H9 (cell line): ENCODE measurements around the gene CD151. TPM values are rescaled to one million over a fixed set of nuclear protein-coding genes. Genes with fewer than 3 reads are reported as not detected.

ENCODE experiments used
- DNase-seq: peaks from one replicate; pipeline ENCODE4 v3.0.0-alpha.2; 2017
- H2AFZ ChIP-seq: one replicate; pipeline ENCODE4 v1.6.1; 2013; ENCODE audit warnings: mild to moderate bottlenecking, low read length, control low read depth, moderate library complexity
- H2AK5ac ChIP-seq: 2 replicates; pipeline ENCODE4 v1.6.1; 2013; ENCODE audit warnings: low read length, control low read depth, mixed read lengths; ENCODE audit not compliant: insufficient read length
- H2BK120ac ChIP-seq: one replicate; pipeline ENCODE4 v1.6.1; 2013; ENCODE audit warnings: low read depth, mild to moderate bottlenecking, low read length, control low read depth, inconsistent platforms; ENCODE audit not compliant: poor library complexity, severe bottlenecking
- H2BK12ac ChIP-seq: 2 replicates; pipeline ENCODE4 v1.6.1; 2013; ENCODE audit warnings: low read length, control low read depth, mixed read lengths, low read depth; ENCODE audit not compliant: insufficient read length
- H2BK15ac ChIP-seq: 2 replicates; pipeline ENCODE4 v1.6.1; 2013; ENCODE audit warnings: low read depth, low read length, control low read depth
- H2BK20ac ChIP-seq: one replicate; pipeline ENCODE4 v1.6.1; 2013; ENCODE audit warnings: low read depth, mild to moderate bottlenecking, low read length, control low read depth, inconsistent platforms; ENCODE audit not compliant: poor library complexity, severe bottlenecking
- H2BK5ac ChIP-seq: 2 replicates; pipeline ENCODE4 v1.6.1; 2013; ENCODE audit warnings: low read length, control low read depth, mixed read lengths; ENCODE audit not compliant: insufficient read length
- H3K14ac ChIP-seq: 2 replicates; pipeline ENCODE4 v1.6.1; 2013; ENCODE audit warnings: low read length, control low read depth; ENCODE audit not compliant: insufficient read depth
- H3K18ac ChIP-seq: 2 replicates; pipeline ENCODE4 v1.6.1; 2013; ENCODE audit warnings: low read depth, mild to moderate bottlenecking, mixed read lengths, low read length, control low read depth; ENCODE audit not compliant: insufficient read length
- H3K23ac ChIP-seq: 2 replicates; pipeline ENCODE4 v1.6.1; 2013; ENCODE audit warnings: low read length, control low read depth, mixed read lengths, low read depth; ENCODE audit not compliant: insufficient read length
- H3K23me2 ChIP-seq: 2 replicates; pipeline ENCODE4 v1.6.1; 2013; ENCODE audit warnings: low read depth, mild to moderate bottlenecking, mixed read lengths, low read length, control low read depth; ENCODE audit not compliant: insufficient read length, poor library complexity, severe bottlenecking
- H3K27ac ChIP-seq: 2 replicates; pipeline ENCODE4 v1.5.1; 2013; ENCODE audit warnings: low read length, control low read depth, mixed read lengths, low read depth; ENCODE audit not compliant: insufficient read length
- H3K27me3 ChIP-seq: 2 replicates; pipeline ENCODE4 v1.6.1; 2013; ENCODE audit warnings: low read length, control low read depth, inconsistent platforms; ENCODE audit not compliant: insufficient read depth
- H3K4ac ChIP-seq: 2 replicates; pipeline ENCODE4 v1.6.1; 2013; ENCODE audit warnings: low read depth, mild to moderate bottlenecking, control low read depth, inconsistent platforms, low read length, moderate library complexity
- H3K4me1 ChIP-seq: 2 replicates; pipeline ENCODE4 v1.6.1; 2013; ENCODE audit warnings: low read length, control low read depth, inconsistent platforms; ENCODE audit not compliant: insufficient read depth
- H3K4me2 ChIP-seq: 2 replicates; pipeline ENCODE4 v1.6.1; 2013; ENCODE audit warnings: low read length, control low read depth, mixed read lengths; ENCODE audit not compliant: insufficient read length, insufficient read depth
- H3K56ac ChIP-seq: 2 replicates; pipeline ENCODE4 v1.6.1; 2013; ENCODE audit warnings: low read depth, mild to moderate bottlenecking, mixed read lengths, low read length, control low read depth; ENCODE audit not compliant: insufficient read length
- H3K79me1 ChIP-seq: 2 replicates; pipeline ENCODE4 v1.6.1; 2013; ENCODE audit warnings: low read depth, mild to moderate bottlenecking, moderate library complexity, low read length, control low read depth, inconsistent platforms; ENCODE audit not compliant: insufficient read depth, poor library complexity, severe bottlenecking
- H3K79me2 ChIP-seq: 2 replicates; pipeline ENCODE4 v1.6.1; 2013; ENCODE audit warnings: low read length, control low read depth, inconsistent platforms; ENCODE audit not compliant: insufficient read depth
- H3K9ac ChIP-seq: 2 replicates; pipeline ENCODE4 v1.6.1; 2013; ENCODE audit warnings: low read length, control low read depth, mixed read lengths; ENCODE audit not compliant: insufficient read length; ENCODE audit errors: extremely low read depth
- H3K9me3 ChIP-seq: one replicate; pipeline ENCODE4 v1.6.1; 2013; ENCODE audit warnings: low read depth, low read length, inconsistent platforms; ENCODE audit not compliant: control insufficient read depth
- H3T11ph ChIP-seq: one replicate; pipeline ENCODE4 v1.6.1; 2013; ENCODE audit warnings: mild to moderate bottlenecking, low read length, control low read depth, inconsistent platforms
- H4K20me1 ChIP-seq: one replicate; pipeline ENCODE4 v1.6.1; 2013; ENCODE audit not compliant: control insufficient read depth, insufficient read length, insufficient read depth
- H4K5ac ChIP-seq: 2 replicates; pipeline ENCODE4 v1.6.1; 2013; ENCODE audit warnings: low read depth, mild to moderate bottlenecking, mixed read lengths, low read length, control low read depth; ENCODE audit not compliant: insufficient read length
- H4K8ac ChIP-seq: replicated peaks from 2 replicates; pipeline ENCODE4 v1.6.1; 2013; ENCODE audit warnings: low read length, control low read depth, mixed read lengths, low read depth; ENCODE audit not compliant: insufficient read length
- H4K91ac ChIP-seq: 2 replicates; pipeline ENCODE4 v1.6.1; 2013; ENCODE audit warnings: low read depth, mild to moderate bottlenecking, moderate library complexity, mixed read lengths, low read length, control low read depth; ENCODE audit not compliant: insufficient read length
- H3K27ac Mint-ChIP-seq, 3 experiments: 2 replicates in 2 of 3; 3 replicates in 1 of 3; pipeline ENCODE4 v1.8.0; 2020 to 2021; ENCODE audit warnings: mixed read lengths in 3 of 3, mild to moderate bottlenecking in 1 of 3, moderate library complexity in 1 of 3
- H3K27me3 Mint-ChIP-seq: 2 replicates; pipeline ENCODE4 v1.8.0; 2021; ENCODE audit warnings: low read depth, mild to moderate bottlenecking, moderate library complexity, mixed read lengths
- H3K36me3 Mint-ChIP-seq, 3 experiments: 2 replicates in 2 of 3; 3 replicates in 1 of 3; pipeline ENCODE4 v1.8.0; 2020 to 2021; ENCODE audit warnings: low read depth in 3 of 3, mixed read lengths in 3 of 3; ENCODE audit not compliant: insufficient read depth in 1 of 3
- H3K4me1 Mint-ChIP-seq, 2 experiments: 2 replicates each; pipeline ENCODE4 v1.8.0; 2020; ENCODE audit warnings: mixed read lengths in 2 of 2
- H3K4me3 Mint-ChIP-seq, 2 experiments: 2 replicates in 1 of 2; 3 replicates in 1 of 2; pipeline ENCODE4 v1.8.0; 2020 to 2021; ENCODE audit warnings: mild to moderate bottlenecking in 2 of 2, mixed read lengths in 2 of 2, moderate library complexity in 1 of 2
- H3K9me3 Mint-ChIP-seq, 2 experiments: 2 replicates in 1 of 2; 3 replicates in 1 of 2; pipeline ENCODE4 v1.8.0; 2020; ENCODE audit warnings: mild to moderate bottlenecking in 2 of 2, mixed read lengths in 2 of 2, moderate library complexity in 1 of 2
- WGBS: extraction: QIAGEN DNeasy Blood & Tissue Kit; methylation state at CpG from one replicate; pipeline ENCODE4 v1.1.7; 2013; ENCODE audit warnings: missing lambda C conversion rate, low lambda C conversion rate, mixed read lengths; ENCODE audit not compliant: insufficient read length; ENCODE audit errors: extremely low coverage; 5-methylcytosine and 5-hydroxymethylcytosine counted together
- total RNA-seq: library from RNA; stranded (reverse); gene quantifications from 2 replicates; pipeline ENCODE4 v1.2.1, GENCODE V29; 2021
- TF ChIP-seq, protein P1 (sequence below): fragments of 200-600 bp; sonication (generic); conservative IDR thresholded peaks from 3 replicates; pipeline ENCODE4 v1.8.0; 2021; ENCODE audit warnings: antibody characterized with exemption, mild to moderate bottlenecking

The CD151 gene
- total RNA-seq, 1 experiment from 2014 or later: 138 TPM

DNA sequence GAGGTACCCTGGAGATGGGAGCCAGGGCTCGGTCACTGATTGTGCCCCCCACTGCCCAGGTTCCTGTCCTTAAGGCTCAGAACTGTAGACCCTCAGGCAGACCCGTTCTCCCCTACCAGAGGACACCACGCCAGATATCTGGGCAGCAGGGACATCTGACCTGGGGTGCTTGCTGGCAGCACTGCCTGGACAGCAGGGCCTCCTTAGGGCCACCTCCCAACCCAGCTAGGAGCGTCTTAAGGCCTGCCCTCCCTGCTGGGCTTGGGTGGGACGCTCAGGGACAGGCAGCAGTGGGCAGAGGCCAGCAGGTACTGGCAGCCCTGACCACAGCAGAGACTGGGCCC is 6.5 kb downstream of the CD151 start:
- Histone ChIP-seq H4K91ac (no peak overlapping the region), H3T11ph (no peak overlapping the region), H3K79me1 (peaks cover 2% of the 10 kb centered on the region), H3K23ac (no peak overlapping the region), H4K5ac (no peak overlapping the region), H3K4me2 (no peak overlapping the region), H3K18ac (no peak overlapping the region), H2AK5ac (no peak overlapping the region), H4K20me1 (no peaks in the 10 kb centered on the region), H3K9me3 (no peaks in the 10 kb centered on the region), H2AFZ (no peak overlapping the region), H3K4me1 (no peaks in the 10 kb centered on the region), H3K14ac (no peak overlapping the region), H2BK20ac (no peak overlapping the region), H3K27ac (no peak overlapping the region), H3K23me2 (peaks cover 6% of the 10 kb centered on the region), H3K27me3 (no peaks in the 10 kb centered on the region), H3K79me2 (no peaks in the 10 kb centered on the region; the same call in 1 of the 2 replicates), H3K4ac (no peak overlapping the region), H2BK12ac (no peak overlapping the region), H2BK120ac (no peak overlapping the region), H3K56ac (no peak overlapping the region), H4K8ac (no peak overlapping the region), H2BK5ac (no peak overlapping the region), H2BK15ac (no peak overlapping the region), H3K9ac (no peak overlapping the region)
- Mint-ChIP-seq H3K27me3 (no peaks in the 10 kb centered on the region), H3K9me3 (no peaks in the 10 kb centered on the region), H3K27ac (no peak overlapping the region), H3K4me3 (no peak overlapping the region), H3K4me1 (peaks cover 11 to 27% of the 10 kb centered on the region in 2 experiments), H3K36me3 (peaks cover 6 to 52% (median 46%) of the 10 kb centered on the region in 3 experiments; a peak in 6 of 7 replicates)
- no peak for DNase-seq
- TF ChIP-seq, protein P1, sequence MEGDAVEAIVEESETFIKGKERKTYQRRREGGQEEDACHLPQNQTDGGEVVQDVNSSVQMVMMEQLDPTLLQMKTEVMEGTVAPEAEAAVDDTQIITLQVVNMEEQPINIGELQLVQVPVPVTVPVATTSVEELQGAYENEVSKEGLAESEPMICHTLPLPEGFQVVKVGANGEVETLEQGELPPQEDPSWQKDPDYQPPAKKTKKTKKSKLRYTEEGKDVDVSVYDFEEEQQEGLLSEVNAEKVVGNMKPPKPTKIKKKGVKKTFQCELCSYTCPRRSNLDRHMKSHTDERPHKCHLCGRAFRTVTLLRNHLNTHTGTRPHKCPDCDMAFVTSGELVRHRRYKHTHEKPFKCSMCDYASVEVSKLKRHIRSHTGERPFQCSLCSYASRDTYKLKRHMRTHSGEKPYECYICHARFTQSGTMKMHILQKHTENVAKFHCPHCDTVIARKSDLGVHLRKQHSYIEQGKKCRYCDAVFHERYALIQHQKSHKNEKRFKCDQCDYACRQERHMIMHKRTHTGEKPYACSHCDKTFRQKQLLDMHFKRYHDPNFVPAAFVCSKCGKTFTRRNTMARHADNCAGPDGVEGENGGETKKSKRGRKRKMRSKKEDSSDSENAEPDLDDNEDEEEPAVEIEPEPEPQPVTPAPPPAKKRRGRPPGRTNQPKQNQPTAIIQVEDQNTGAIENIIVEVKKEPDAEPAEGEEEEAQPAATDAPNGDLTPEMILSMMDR: no peak
- WGBS: no CpG with 5 or more reads among the region's 5 CpGs
